K562 (cell line): ENCODE data around the gene MED15. TPM values are rescaled to one million over a fixed set of nuclear protein-coding genes. Genes with fewer than 3 reads are reported as not detected.
A peak's percentile ranks its signal among the peaks of the same experiment; 100 is the strongest.

Source experiments
- CEBPG ChIP-seq, 3 experiments: fragments of 200-800 bp in 1 of 3; sonication (Bioruptor generic) in 1 of 3; sonication (generic) in 1 of 3; formaldehyde crosslinking in 1 of 3; IDR thresholded peaks in 2 of 3; conservative IDR thresholded peaks in 1 of 3; 2 replicates each; pipeline versions ENCODE4 v1.6.1 to v1.8.0; 2016 to 2022; ENCODE audit warnings: missing compliant biosample characterization in 2 of 3, missing genetic modification characterization in 2 of 3, mild to moderate bottlenecking in 1 of 3, missing genetic modification reagents in 1 of 3
- CSDE1 ChIP-seq, 2 experiments: fragments of 450-650 bp; IDR thresholded peaks; 2 replicates each; pipeline ENCODE4 v1.6.1; 2016; ENCODE audit warnings: mild to moderate bottlenecking in 1 of 2
- JUN ChIP-seq, 2 experiments: sonication (generic) in 1 of 2; formaldehyde crosslinking in 1 of 2; IDR thresholded peaks; 2 replicates each; pipeline versions ENCODE4 v1.6.1 to v1.8.0; 2012 to 2022; ENCODE audit warnings: borderline replicate concordance in 2 of 2, mild to moderate bottlenecking in 2 of 2, improper control_type of control experiment in 1 of 2, low read depth in 1 of 2, low read length in 1 of 2, missing genetic modification reagents in 1 of 2
- KAT8 ChIP-seq: fragments of 450-650 bp; IDR thresholded peaks from 2 replicates; pipeline ENCODE4 v1.6.1; 2016; ENCODE audit warnings: low read depth, mild to moderate bottlenecking
- MAX ChIP-seq: sonication (generic); formaldehyde crosslinking; IDR thresholded peaks from 2 replicates; pipeline ENCODE4 v1.9.0; 2022; ENCODE audit warnings: mild to moderate bottlenecking, missing genetic modification reagents
- PCBP2 ChIP-seq: fragments of 200-400 bp; formaldehyde crosslinking; IDR thresholded peaks from 2 replicates; pipeline ENCODE4 v1.6.1; 2018; ENCODE audit warnings: low read length, low read depth, mild to moderate bottlenecking, moderate library complexity; ENCODE audit not compliant: poor library complexity, severe bottlenecking
- SAP30 ChIP-seq: fragments of 200-600 bp; sonication (generic); IDR thresholded peaks from 2 replicates; pipeline ENCODE4 v1.6.1; 2012; ENCODE audit warnings: borderline replicate concordance, low read depth, mild to moderate bottlenecking, moderate library complexity, low read length, control low read depth, inconsistent platforms; ENCODE audit not compliant: insufficient read depth, poor library complexity, severe bottlenecking
- SMARCB1 ChIP-seq: IDR thresholded peaks from 2 replicates; pipeline ENCODE4 v1.6.1; 2011; ENCODE audit warnings: improper control_type of control experiment, low read depth; ENCODE audit not compliant: insufficient read length
- TEAD4 ChIP-seq, 2 experiments: sonication (generic) in 1 of 2; formaldehyde crosslinking in 1 of 2; IDR thresholded peaks; 2 replicates each; pipeline versions ENCODE4 v1.6.1 to v1.8.0; 2012 to 2022; ENCODE audit warnings: borderline replicate concordance in 1 of 2, inconsistent platforms in 1 of 2, low read length in 1 of 2, mild to moderate bottlenecking in 1 of 2, missing genetic modification reagents in 1 of 2
- polyA plus RNA-seq, 8 experiments: library from polyadenylated mRNA; depleted of rRNA in 4 of 8; stranded (reverse) in 5 of 8; unstranded in 3 of 8; fragments of >200 nt; fragmentation: Nextera tagmentation in 2 of 8; fragmentation: Illumina TruSeq in 1 of 8; extraction: Ambion mirVana in 2 of 8; extraction: Trizol in 1 of 8; gene quantifications; 2 replicates each; pipeline versions ENCODE4 v1.2.1 to v1.2.3, GENCODE V29; 2011 to 2014; ENCODE audit warnings: inconsistent platforms in 1 of 8, missing spikeins in 1 of 8
- total RNA-seq, 7 experiments: library from RNA; depleted of rRNA in 6 of 7; stranded (reverse); fragments of >200 nt in 6 of 7; fragmentation: Illumina TruSeq in 2 of 7; extraction: Trizol in 2 of 7; gene quantifications; 2 replicates each; pipeline versions ENCODE4 v1.2.1 to v1.2.3, GENCODE V29; 2011 to 2021; ENCODE audit warnings: low replicate concordance in 1 of 7
- TF ChIP-seq, protein P1 (sequence below): sonication (generic); formaldehyde crosslinking; IDR thresholded peaks from 2 replicates; pipeline ENCODE4 v1.8.1; 2023; ENCODE audit warnings: missing genetic modification reagents, mild to moderate bottlenecking, borderline replicate concordance
- TF ChIP-seq, protein P2 (sequence below): sonication (generic); formaldehyde crosslinking; IDR thresholded peaks from 2 replicates; pipeline ENCODE4 v1.8.1; 2023; ENCODE audit warnings: mild to moderate bottlenecking, missing genetic modification reagents
- TF ChIP-seq, protein P3 (sequence below): IDR thresholded peaks from 2 replicates; pipeline ENCODE4 v1.6.1; 2011; ENCODE audit warnings: borderline replicate concordance, low read depth, mild to moderate bottlenecking, moderate library complexity, low read length; ENCODE audit not compliant: insufficient read depth, poor library complexity, severe bottlenecking

The MED15 gene
- total and polyA plus RNA-seq, 9 of the 15 experiments (the other 6 are each of a cell fraction or from before 2014, with no cell fraction given): 4.0 to 271 (median 60.1) TPM

GRCh38 chr22:20622650-20623339, 115.4 kb downstream of the MED15 start (continued):
- TF ChIP-seq, protein P1, sequence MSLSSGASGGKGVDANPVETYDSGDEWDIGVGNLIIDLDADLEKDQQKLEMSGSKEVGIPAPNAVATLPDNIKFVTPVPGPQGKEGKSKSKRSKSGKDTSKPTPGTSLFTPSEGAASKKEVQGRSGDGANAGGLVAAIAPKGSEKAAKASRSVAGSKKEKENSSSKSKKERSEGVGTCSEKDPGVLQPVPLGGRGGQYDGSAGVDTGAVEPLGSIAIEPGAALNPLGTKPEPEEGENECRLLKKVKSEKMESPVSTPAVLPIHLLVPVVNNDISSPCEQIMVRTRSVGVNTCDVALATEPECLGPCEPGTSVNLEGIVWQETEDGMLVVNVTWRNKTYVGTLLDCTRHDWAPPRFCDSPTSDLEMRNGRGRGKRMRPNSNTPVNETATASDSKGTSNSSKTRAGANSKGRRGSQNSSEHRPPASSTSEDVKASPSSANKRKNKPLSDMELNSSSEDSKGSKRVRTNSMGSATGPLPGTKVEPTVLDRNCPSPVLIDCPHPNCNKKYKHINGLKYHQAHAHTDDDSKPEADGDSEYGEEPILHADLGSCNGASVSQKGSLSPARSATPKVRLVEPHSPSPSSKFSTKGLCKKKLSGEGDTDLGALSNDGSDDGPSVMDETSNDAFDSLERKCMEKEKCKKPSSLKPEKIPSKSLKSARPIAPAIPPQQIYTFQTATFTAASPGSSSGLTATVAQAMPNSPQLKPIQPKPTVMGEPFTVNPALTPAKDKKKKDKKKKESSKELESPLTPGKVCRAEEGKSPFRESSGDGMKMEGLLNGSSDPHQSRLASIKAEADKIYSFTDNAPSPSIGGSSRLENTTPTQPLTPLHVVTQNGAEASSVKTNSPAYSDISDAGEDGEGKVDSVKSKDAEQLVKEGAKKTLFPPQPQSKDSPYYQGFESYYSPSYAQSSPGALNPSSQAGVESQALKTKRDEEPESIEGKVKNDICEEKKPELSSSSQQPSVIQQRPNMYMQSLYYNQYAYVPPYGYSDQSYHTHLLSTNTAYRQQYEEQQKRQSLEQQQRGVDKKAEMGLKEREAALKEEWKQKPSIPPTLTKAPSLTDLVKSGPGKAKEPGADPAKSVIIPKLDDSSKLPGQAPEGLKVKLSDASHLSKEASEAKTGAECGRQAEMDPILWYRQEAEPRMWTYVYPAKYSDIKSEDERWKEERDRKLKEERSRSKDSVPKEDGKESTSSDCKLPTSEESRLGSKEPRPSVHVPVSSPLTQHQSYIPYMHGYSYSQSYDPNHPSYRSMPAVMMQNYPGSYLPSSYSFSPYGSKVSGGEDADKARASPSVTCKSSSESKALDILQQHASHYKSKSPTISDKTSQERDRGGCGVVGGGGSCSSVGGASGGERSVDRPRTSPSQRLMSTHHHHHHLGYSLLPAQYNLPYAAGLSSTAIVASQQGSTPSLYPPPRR: no peak
- TF ChIP-seq PCBP2: no peak
- no peak for TF ChIP-seq KAT8
- no peak for TF ChIP-seq CSDE1 (IDR thresholded peaks at IDR 0.05)
- TF ChIP-seq JUN (IDR thresholded peaks at IDR 0.05; ENCODE audit: borderline replicate concordance, low read depth, low read length): no peak
- peak; percentile 61; the same call in 1 of the 2 replicates for TF ChIP-seq JUN (CRISPR knock-in tag; IDR thresholded peaks at IDR 0.05; ENCODE audit: borderline replicate concordance)
- peak; percentile 51; the same call in 1 of the 2 replicates for TF ChIP-seq CEBPG (CRISPR knock-in tag; IDR thresholded peaks at IDR 0.05)
- no peak for TF ChIP-seq CEBPG (tag; conservative IDR thresholded peaks at IDR 0.05 in 1 of 2, IDR thresholded peaks at IDR 0.05 in 1 of 2)
- TF ChIP-seq, protein P2, sequence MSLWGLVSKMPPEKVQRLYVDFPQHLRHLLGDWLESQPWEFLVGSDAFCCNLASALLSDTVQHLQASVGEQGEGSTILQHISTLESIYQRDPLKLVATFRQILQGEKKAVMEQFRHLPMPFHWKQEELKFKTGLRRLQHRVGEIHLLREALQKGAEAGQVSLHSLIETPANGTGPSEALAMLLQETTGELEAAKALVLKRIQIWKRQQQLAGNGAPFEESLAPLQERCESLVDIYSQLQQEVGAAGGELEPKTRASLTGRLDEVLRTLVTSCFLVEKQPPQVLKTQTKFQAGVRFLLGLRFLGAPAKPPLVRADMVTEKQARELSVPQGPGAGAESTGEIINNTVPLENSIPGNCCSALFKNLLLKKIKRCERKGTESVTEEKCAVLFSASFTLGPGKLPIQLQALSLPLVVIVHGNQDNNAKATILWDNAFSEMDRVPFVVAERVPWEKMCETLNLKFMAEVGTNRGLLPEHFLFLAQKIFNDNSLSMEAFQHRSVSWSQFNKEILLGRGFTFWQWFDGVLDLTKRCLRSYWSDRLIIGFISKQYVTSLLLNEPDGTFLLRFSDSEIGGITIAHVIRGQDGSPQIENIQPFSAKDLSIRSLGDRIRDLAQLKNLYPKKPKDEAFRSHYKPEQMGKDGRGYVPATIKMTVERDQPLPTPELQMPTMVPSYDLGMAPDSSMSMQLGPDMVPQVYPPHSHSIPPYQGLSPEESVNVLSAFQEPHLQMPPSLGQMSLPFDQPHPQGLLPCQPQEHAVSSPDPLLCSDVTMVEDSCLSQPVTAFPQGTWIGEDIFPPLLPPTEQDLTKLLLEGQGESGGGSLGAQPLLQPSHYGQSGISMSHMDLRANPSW: 0 out of 2 replicates have a peak, but pooled peaks have one; percentile 53
- TF ChIP-seq TEAD4 (IDR thresholded peaks at IDR 0.05; ENCODE audit: low read length): no peak
- TF ChIP-seq TEAD4 (CRISPR knock-in tag; IDR thresholded peaks at IDR 0.05; ENCODE audit: borderline replicate concordance): peak; percentile 87; the same call in 1 of the 2 replicates
- no peak for TF ChIP-seq SAP30
- no peak for TF ChIP-seq SMARCB1
- peak; percentile 54 for TF ChIP-seq MAX (CRISPR knock-in tag)
- TF ChIP-seq, protein P3, sequence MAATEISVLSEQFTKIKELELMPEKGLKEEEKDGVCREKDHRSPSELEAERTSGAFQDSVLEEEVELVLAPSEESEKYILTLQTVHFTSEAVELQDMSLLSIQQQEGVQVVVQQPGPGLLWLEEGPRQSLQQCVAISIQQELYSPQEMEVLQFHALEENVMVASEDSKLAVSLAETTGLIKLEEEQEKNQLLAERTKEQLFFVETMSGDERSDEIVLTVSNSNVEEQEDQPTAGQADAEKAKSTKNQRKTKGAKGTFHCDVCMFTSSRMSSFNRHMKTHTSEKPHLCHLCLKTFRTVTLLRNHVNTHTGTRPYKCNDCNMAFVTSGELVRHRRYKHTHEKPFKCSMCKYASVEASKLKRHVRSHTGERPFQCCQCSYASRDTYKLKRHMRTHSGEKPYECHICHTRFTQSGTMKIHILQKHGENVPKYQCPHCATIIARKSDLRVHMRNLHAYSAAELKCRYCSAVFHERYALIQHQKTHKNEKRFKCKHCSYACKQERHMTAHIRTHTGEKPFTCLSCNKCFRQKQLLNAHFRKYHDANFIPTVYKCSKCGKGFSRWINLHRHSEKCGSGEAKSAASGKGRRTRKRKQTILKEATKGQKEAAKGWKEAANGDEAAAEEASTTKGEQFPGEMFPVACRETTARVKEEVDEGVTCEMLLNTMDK: no peak
